ENCODE measurements around the gene MLH1.

Gene MLH1

DNA sequence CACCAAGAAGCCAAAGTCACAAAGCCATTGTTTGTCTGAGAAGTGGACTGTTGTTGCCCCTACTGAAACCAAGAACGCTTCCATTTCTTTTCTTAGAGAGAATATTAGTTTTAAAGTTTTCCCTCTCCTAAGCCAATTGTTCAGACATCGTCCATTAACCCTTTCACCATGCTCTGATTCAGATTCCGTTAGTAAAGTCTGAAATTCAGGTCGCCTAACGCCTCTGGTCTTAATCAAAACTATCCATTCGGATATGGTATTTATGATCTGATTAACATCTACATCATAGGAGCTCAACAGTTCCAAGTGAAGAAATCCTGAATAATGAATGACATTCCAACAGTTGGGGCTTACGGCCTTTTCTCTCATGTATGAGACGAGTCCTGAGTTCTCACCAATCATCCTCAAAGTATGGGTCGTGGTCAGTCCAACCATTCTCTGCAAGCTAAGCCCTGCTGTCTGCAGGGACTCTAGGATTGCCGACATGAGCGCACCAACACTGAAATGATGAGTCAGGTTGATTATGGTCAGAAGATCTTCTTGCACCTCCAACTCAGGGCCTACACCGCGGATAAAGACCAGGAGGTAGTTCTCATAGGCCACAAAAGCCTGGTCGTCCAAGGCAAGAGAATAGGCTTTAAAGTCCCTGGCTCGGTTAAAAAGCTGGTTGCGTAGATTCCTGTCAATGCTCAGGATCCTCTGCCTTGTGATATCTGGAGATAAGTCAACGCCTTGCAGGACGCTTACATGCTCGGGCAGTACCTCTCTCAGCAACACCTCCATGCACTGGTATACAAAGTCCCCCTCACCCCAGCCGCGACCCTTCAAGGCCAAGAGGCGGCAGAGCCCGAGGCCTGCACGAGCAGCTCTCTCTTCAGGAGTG is 1.2 kb upstream of the MLH1 start:
- peak; percentile 5 for DNase-seq (ENCODE audit: low spot score)
- TF ChIP-seq CTCF (conservative IDR thresholded peaks at IDR 0.05; ENCODE audit: low read depth) = no peak
- CTCF ChIA-PET = interaction anchor here (0.7 to 0.8 kb wide), 2 partner anchors 82 to 308 kb away, joined by 3 read pairs; no protein-coding TSS in a partner anchor
- peak overlapping the region; percentile 95 for H3K27ac ChIP-seq
- POLR2A ChIA-PET (ENCODE audit: low non-redundant PET) = no interaction called here

DNA sequence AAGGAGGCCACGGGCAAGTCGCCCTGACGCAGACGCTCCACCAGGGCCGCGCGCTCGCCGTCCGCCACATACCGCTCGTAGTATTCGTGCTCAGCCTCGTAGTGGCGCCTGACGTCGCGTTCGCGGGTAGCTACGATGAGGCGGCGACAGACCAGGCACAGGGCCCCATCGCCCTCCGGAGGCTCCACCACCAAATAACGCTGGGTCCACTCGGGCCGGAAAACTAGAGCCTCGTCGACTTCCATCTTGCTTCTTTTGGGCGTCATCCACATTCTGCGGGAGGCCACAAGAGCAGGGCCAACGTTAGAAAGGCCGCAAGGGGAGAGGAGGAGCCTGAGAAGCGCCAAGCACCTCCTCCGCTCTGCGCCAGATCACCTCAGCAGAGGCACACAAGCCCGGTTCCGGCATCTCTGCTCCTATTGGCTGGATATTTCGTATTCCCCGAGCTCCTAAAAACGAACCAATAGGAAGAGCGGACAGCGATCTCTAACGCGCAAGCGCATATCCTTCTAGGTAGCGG is 452 bp upstream of the MLH1 start, which contains the start of gene EPM2AIP1:
Gene EPM2AIP1, minus strand, starts transcription at position 326 of the 520 bp plus-strand sequence. Its CDS starts 54 bp downstream, at position 272.
- CTCF ChIA-PET = interaction anchor here (0.6 to 0.7 kb wide), 2 partner anchors 245 to 307 kb away, joined by 3 to 6 read pairs; no protein-coding TSS in a partner anchor
- POLR2A ChIA-PET (ENCODE audit: low non-redundant PET) = no interaction called here
- peak; percentile 100 for DNase-seq (ENCODE audit: low spot score)
- H3K27ac ChIP-seq = peak within 1 kb of the TSS; percentile 95
- TF ChIP-seq CTCF (conservative IDR thresholded peaks at IDR 0.05; ENCODE audit: low read depth) = peak; percentile 12; the same call in 1 of the 2 replicates

- ChIA-PET CTCF (no interaction called here), POLR2A (ENCODE audit: low non-redundant PET) (no interaction called here)
- no peak for DNase-seq (ENCODE audit: low spot score)
- TF ChIP-seq CTCF (conservative IDR thresholded peaks at IDR 0.05; ENCODE audit: low read depth) = no peak
- no peak overlapping the region for H3K27ac ChIP-seq
Observed at GRCh38 chr3:37014620-37015019, 21.3 kb downstream of the MLH1 start.

DNA sequence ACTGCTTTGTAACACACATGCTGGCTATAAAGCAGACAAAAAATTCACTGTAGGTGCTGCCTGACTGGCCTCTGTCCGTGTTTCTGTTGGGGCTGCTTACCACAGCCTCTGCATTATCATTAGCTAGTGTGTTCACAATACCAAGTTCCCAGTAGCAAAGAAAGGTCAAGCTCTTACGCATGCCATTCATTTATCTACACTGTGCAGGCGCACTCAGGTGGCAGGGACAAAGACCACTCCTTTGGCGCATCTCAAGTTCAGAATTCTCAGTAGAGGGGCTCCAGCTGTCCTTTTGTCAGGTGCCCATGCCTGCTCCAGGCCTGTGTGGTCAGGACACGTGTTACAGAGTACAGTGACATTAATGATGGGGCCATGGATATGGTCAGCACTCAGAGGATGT is 22.3 kb downstream of the MLH1 start:
- H3K27ac ChIP-seq = no peak overlapping the region
- no peak for TF ChIP-seq CTCF (conservative IDR thresholded peaks at IDR 0.05; ENCODE audit: low read depth)
- DNase-seq (ENCODE audit: low spot score) = no peak
- ChIA-PET POLR2A (ENCODE audit: low non-redundant PET) (no interaction called here), CTCF (no interaction called here)

- no peak overlapping the region for H3K27ac ChIP-seq
- DNase-seq (ENCODE audit: low spot score) = no peak
- TF ChIP-seq CTCF (conservative IDR thresholded peaks at IDR 0.05; ENCODE audit: low read depth) = no peak
- CTCF ChIA-PET = no interaction called here
- POLR2A ChIA-PET (ENCODE audit: low non-redundant PET) = no interaction called here
Observed at GRCh38 chr3:37016903-37017302, 23.6 kb downstream of the MLH1 start.

DNA sequence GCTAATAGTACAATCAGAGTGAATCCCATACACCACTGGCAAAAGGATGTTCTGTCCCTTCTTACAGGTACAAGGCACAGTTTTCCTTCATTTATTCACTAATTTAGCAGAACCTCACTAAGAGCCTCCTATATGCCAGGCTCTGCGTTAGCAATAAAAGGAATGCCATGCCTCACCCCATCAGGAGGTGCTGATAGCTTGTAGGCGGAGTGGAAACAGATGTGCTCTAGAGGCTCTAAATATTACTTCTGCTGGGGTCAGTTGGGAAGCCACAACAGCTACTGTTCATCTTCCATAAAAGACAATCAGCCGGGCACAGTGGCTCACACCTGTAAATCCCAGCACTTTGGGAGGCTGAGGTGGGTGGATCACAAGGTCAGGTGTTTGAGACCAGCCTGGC is 24.4 kb downstream of the MLH1 start:
- no peak for DNase-seq (ENCODE audit: low spot score)
- ChIA-PET POLR2A (ENCODE audit: low non-redundant PET) (no interaction called here), CTCF (interaction anchor here (0.6 kb wide), 1 partner anchor 86 kb away, joined by 4 read pairs; no protein-coding TSS in a partner anchor)
- TF ChIP-seq CTCF (conservative IDR thresholded peaks at IDR 0.05; ENCODE audit: low read depth) = no peak
- no peak overlapping the region for H3K27ac ChIP-seq
